Neural crest cell (in vitro differentiated cells): ENCODE measurements around the gene ITFG1. TPM values are rescaled to one million over a fixed set of nuclear protein-coding genes. Genes with fewer than 3 reads are reported as not detected.

ENCODE experiments used
- DNase-seq: peaks from one replicate; pipeline ENCODE4 v3.0.0; 2021; ENCODE audit warnings: low read depth, mixed read lengths, low spot score
- H3K27ac Mint-ChIP-seq: one replicate; pipeline ENCODE4 v1.8.0; 2021; ENCODE audit warnings: mild to moderate bottlenecking, mixed read lengths; ENCODE audit not compliant: unreplicated experiment
- H3K27me3 Mint-ChIP-seq: 2 replicates; pipeline ENCODE4 v1.8.0; 2021; ENCODE audit warnings: low read depth, mild to moderate bottlenecking, mixed read lengths
- H3K36me3 Mint-ChIP-seq: 2 replicates; pipeline ENCODE4 v1.8.0; 2021; ENCODE audit warnings: low read depth, mild to moderate bottlenecking, mixed read lengths
- H3K4me1 Mint-ChIP-seq: 2 replicates; pipeline ENCODE4 v1.8.0; 2021; ENCODE audit warnings: mixed read lengths
- H3K4me3 Mint-ChIP-seq: one replicate; pipeline ENCODE4 v1.8.0; 2021; ENCODE audit warnings: mild to moderate bottlenecking, mixed read lengths
- H3K9me3 Mint-ChIP-seq: 2 replicates; pipeline ENCODE4 v1.8.0; 2021; ENCODE audit warnings: mixed read lengths
- CTCF ChIP-seq: fragments of 200-600 bp; sonication (generic); conservative IDR thresholded peaks from 2 replicates; pipeline ENCODE4 v1.5.0; 2021; ENCODE audit warnings: antibody characterized with exemption, mild to moderate bottlenecking
- total RNA-seq: library from RNA; stranded (reverse); gene quantifications from 2 replicates; pipeline ENCODE4 v1.2.1, GENCODE V29; 2021

ITFG1 gene
- total RNA-seq, 1 donor from 2014 or later, result 30.9 TPM

GRCh38 chr16:47499700-47500264 is 38.9 kb upstream of the ITFG1 start:
- no peak for DNase-seq
- TF ChIP-seq CTCF, result no peak

GRCh38 chr16:47499080-47499699 is 38.3 kb upstream of the ITFG1 start:
- peaks cover 25% of the 10 kb centered on the region for H3K36me3 Mint-ChIP-seq

More at GRCh38 chr16:47499700-47500264, 38.9 kb upstream of the ITFG1 start:
- H3K36me3 Mint-ChIP-seq, result peaks cover 25% of the 10 kb centered on the region
- H3K9me3 Mint-ChIP-seq, result no peaks in the 10 kb centered on the region
- H3K27ac Mint-ChIP-seq, result no peak overlapping the region
- H3K4me3 Mint-ChIP-seq, result no peak overlapping the region
- H3K27me3 Mint-ChIP-seq, result no peaks in the 10 kb centered on the region
- no peaks in the 10 kb centered on the region for H3K4me1 Mint-ChIP-seq

GRCh38 chr16:47493381-47494337 is 32.8 kb upstream of the ITFG1 start:
- no peak for DNase-seq
- Mint-ChIP-seq H3K36me3 (peaks cover 31% of the 10 kb centered on the region), H3K27ac (no peak overlapping the region), H3K4me1 (peaks cover 10% of the 10 kb centered on the region), H3K4me3 (no peak overlapping the region), H3K9me3 (peaks cover 10% of the 10 kb centered on the region), H3K27me3 (no peaks in the 10 kb centered on the region)
- TF ChIP-seq CTCF, result no peak

More at GRCh38 chr16:47499080-47499699, 38.3 kb upstream of the ITFG1 start:
- Mint-ChIP-seq H3K4me1 (no peaks in the 10 kb centered on the region), H3K27me3 (no peaks in the 10 kb centered on the region), H3K27ac (no peak overlapping the region), H3K9me3 (no peaks in the 10 kb centered on the region), H3K4me3 (no peak overlapping the region)
- no peak for TF ChIP-seq CTCF
- no peak for DNase-seq

- Mint-ChIP-seq H3K9me3 (peaks cover 18% of the 10 kb centered on the region), H3K27ac (no peak overlapping the region), H3K27me3 (no peaks in the 10 kb centered on the region), H3K4me3 (no peak overlapping the region), H3K4me1 (peaks cover 10% of the 10 kb centered on the region), H3K36me3 (peaks cover 37% of the 10 kb centered on the region)
- no peak for DNase-seq
- no peak for TF ChIP-seq CTCF
Observed at GRCh38 chr16:47492428-47493377, 31.8 kb upstream of the ITFG1 start.

GRCh38 chr16:47492036-47492427 is 31.2 kb upstream of the ITFG1 start:
- H3K4me1 Mint-ChIP-seq, result peaks cover 10% of the 10 kb centered on the region
- peaks cover 41% of the 10 kb centered on the region for H3K36me3 Mint-ChIP-seq
- H3K4me3 Mint-ChIP-seq, result no peak overlapping the region
- DNase-seq, result no peak
- peaks cover 20% of the 10 kb centered on the region for H3K9me3 Mint-ChIP-seq
- no peaks in the 10 kb centered on the region for H3K27me3 Mint-ChIP-seq
- TF ChIP-seq CTCF, result no peak
- no peak overlapping the region for H3K27ac Mint-ChIP-seq
